ENCODE results near the gene UNC5B.

UNC5B gene

GRCh38 chr10:71319042-71319799 lies 106.9 kb downstream of the UNC5B start, which contains the start of gene SLC29A3:
SLC29A3 (plus strand) TSS chr10:71319259; CDS start chr10:71319310, 51 bp downstream.
- DNase-seq (ENCODE audit: low spot score), result peak; percentile 90

DNA sequence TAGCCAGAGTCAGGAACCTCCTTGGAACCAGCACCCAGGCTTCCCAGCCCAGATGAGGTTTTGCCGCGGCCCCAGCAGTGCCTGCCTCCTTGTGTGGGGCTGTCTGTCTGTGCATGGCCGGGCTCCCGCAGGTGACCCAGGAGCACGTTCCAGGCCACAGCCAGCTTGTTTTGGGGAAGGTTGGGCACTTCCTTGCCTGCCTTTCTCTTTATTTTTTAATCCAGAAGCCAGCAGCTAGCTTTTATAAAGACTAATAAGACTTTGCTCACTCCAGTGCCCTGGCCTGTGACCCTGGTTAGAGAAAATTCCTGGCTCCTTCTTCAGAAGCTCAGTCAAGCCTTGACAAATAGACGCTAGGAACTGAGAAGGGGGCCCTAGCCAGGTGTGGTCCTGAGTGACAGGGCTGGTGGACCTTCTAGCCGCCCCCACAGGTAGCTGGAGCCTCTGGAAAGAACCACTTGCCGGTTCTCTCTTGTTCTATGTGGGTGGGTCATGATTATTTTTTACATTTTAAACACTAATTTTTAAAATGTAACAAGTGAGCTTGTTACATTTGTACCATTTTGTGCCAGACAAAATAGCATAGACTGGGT lies 107.5 kb downstream of the UNC5B start:
- DNase-seq (ENCODE audit: low spot score), result no peak

DNA sequence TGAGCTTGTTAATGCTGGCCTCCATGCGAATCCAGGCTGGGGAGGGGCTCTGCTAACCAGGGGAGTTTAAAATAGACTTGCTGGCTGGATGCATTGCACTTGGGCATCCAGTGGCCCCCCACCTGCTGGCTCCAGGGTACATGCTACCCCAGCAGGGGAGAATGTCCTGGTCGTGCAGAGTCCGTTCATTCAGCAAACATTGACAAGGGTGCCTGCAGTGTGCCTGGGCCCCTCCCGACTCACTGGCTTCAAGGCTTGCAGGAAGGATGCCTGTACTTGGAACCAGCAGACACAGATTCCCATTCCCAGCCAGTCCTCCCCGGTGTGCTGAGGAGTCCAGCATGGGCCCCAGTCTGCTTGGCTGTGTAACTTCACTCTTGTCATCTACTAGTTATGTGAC lies 108.2 kb downstream of the UNC5B start:
- no peak for DNase-seq (ENCODE audit: low spot score)

DNA sequence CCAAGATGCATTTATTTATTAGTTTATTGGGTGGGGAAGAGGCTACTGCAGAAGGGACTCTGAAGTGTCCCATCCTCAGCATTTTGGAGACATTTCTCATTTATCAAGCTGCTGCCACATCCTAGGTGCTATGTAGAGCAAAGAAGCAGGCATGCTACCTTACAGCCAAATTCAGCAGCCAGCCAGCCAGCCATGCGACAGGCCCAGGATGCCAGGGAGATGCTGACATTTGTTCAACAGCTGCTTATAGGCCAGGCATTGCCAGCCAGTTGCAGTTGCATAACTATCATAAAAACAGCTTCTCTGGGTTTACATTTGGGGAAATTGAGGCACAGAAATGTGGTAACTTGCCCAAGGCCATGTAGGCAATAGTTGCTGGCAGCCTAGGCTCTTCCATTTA lies 109.0 kb downstream of the UNC5B start:
- DNase-seq (ENCODE audit: low spot score), result no peak

DNA sequence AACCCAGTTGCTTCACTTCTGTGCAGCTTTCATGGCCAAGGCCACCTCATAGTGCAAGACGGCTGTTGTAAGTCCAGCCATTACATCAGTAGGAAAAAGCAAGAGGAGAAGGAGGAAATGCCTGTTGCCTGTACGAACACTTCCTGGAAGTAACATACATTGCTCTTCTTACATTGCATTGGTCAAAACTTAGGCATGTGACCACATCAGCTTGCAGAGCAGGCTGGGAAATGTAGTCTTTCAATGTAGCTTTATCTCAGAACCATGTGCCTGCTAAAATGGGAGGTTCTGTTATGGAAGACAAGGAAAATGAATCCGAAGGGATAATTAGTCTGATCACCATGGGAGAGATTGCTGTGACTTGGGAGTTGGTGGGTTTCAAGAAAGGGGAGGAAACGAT lies 111.0 kb downstream of the UNC5B start:
- peak; percentile 53 for DNase-seq (ENCODE audit: low spot score)

- no peak for DNase-seq (ENCODE audit: low spot score)
These were observed 112.4 kb downstream of the UNC5B start for GRCh38 chr10:71324743-71325142.

DNA sequence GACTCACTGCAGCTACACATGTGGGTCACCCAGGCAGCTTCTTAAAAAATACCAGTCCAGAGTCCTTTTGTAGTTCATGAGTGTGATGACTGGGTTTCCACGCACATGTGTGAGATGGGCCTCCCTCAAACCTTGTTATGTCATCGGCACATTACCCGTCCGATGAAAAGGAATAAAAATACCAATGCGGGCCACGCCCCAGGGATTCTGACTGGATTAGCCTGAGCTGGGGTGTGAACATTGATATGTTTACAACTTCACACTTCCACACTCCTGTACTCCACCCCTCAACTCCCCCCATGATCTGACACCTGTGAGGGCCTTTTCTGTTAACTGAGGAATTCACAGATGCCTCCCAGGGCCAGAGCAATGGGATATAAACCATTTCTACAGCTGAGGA lies 112.9 kb downstream of the UNC5B start:
- DNase-seq (ENCODE audit: low spot score), result no peak

DNA sequence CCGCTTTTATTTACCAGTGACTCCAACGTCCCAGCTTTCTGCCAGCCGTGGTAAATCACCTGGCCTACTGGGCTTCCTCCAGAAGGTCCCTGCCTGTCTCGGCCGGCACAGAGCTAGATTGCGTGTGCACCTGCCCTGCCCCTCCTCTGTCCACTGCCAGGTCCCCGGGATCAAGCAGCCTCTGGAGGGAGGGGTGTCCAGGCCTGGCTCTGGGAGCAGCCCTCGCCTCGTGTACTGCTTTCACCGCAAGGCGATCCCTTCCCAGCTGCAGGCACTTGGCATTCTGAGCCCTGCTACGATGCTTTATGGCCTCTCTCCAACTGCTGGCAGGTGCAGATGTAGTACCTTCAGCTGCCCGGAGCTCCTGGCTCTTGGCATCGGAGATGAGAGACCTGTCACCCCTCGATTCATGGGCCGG lies 114.1 kb downstream of the UNC5B start:
- no peak for DNase-seq (ENCODE audit: low spot score)

DNA sequence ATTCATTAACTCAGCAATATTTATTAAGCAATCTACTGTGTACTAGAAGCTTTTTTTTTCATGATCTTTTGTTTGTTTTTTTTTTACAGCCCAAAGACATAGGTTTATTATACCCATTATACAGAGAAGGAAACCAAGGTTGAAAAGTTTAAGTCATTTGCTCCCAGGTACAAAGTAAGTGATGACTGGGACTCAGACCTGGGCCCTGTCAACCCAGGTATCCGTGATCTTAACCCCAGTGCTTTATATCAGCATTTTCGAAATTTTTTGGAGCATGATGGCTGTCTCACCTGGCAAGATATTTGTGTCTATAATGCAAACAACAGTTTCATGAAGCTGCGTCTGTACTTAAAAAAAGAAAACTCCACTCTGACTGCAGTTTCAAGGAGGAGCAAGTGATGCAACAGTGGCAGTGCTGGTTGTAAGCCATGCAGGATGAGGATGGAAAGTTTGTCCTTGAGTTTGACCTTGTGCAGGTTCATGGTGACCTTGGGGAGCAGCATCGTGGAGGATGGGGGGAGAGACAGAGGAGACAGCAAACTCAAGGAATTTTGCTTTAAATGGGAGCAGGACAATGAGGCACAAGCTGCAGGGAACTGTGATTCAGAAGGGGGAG lies 118.5 kb downstream of the UNC5B start:
- no peak for DNase-seq (ENCODE audit: low spot score)

- DNase-seq (ENCODE audit: low spot score), result no peak
These were observed 119.4 kb downstream of the UNC5B start for GRCh38 chr10:71331736-71332135.

GRCh38 chr10:71332466-71332865 lies 120.1 kb downstream of the UNC5B start:
- no peak for DNase-seq (ENCODE audit: low spot score)

DNA sequence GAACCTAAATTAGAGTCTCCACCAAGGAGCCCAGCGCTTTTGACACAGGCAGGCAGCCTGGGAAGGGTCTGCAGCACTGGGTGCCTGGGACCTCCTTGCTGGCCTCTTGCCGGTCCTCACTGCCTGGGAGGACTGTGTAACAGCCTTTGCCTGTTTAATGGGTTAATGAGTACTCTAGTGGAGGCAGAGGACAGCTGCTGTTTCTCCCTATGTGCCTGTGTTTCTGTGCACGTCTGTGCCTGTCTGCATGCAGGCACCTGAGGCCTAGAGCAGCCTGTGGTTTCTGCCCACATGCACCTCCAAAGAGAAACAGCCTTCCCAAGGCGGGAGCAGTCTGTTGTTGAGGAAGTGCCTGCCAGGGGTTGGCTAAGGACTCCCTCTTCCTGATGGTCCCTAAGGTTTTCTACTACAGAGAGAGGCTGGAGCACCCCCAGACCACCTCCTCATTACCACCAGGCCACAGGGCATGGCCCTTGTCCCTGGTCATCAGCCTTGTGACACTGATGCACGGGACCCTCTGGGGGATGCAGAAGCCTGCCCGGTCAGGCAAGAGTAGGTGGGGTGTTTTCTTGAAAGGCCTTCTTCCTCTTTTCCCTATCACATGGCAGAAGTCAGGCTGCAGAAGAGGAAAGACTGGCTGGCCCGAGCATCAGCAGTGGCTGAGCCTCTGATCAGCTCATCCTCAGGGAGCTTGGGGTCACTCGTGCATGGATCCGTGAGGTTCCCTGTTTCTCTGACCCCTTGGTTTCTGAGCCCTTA lies 120.9 kb downstream of the UNC5B start:
- DNase-seq (ENCODE audit: low spot score), result no peak

DNA sequence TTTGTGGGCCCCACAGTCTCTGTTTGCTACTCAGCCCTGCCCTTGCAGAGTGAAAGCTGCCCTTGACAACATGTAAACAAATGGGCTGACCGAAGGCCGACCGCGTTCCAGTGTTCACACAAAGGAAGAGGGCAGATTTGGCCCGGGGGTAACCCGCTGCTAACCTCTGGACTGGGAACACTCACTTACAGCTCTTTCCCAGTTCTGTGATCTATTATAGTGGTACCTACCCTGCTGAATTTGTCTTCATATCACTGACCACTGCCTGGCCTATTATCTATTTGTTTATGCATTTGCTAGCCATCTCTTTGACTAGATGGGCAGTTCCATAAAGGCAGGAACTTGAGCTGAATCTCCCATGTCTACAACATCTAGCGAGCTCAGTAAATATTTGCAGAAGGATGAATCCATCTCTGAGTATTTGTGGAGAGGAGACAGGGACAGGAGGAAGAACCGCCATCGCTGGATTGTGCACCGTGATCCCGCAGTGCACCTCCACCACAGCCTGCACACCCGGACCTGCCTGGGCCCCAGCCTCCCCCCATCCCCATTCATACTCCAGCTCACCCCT lies 121.9 kb downstream of the UNC5B start:
- no peak for DNase-seq (ENCODE audit: low spot score)

GRCh38 chr10:71335173-71335708 lies 122.9 kb downstream of the UNC5B start:
- DNase-seq (ENCODE audit: low spot score), result no peak

DNA sequence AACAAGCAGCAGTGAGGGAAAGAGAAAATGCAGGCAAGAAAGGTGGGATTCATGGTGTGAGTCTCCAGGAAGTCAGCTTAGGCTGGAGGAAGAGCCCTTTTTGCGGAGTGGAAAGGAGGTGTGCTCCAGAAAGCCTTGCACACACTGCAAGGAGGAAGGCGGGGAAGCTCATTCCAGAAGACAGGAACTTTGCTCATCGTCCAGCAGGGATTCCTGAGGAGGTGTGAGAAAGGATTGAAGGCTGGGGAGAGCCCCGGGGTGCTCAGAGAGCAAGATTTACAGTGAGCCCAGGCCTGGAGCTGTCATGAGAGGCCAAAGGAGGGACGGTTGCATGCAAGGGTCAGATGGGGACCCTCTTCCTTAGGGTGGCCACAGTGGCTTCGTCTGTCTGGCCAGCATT lies 124.3 kb downstream of the UNC5B start:
- no peak for DNase-seq (ENCODE audit: low spot score)

DNA sequence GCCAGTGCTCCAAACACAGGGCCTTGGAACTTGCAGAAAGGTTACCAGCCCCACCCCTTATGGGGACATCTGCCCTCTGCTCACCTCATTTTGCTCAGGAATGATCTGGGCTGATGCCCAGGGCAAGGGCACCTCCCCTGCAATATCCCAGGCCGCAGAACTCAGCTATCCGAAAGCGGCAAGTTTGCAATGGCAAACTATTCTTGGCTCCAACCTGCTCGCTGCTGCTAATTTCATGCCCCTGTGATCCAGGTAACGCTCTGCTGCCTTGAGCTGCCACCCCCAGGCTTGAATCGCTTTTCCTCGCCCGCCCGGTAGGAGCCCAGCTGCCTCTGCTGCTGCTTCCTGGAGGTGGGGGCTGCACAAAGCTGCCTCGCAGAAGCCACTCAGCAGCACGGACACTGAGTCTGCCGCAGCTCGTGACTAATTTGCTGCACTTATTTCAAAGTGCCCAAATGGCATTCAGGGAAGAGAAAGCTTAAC lies 124.9 kb downstream of the UNC5B start:
- DNase-seq (ENCODE audit: low spot score), result no peak

DNA sequence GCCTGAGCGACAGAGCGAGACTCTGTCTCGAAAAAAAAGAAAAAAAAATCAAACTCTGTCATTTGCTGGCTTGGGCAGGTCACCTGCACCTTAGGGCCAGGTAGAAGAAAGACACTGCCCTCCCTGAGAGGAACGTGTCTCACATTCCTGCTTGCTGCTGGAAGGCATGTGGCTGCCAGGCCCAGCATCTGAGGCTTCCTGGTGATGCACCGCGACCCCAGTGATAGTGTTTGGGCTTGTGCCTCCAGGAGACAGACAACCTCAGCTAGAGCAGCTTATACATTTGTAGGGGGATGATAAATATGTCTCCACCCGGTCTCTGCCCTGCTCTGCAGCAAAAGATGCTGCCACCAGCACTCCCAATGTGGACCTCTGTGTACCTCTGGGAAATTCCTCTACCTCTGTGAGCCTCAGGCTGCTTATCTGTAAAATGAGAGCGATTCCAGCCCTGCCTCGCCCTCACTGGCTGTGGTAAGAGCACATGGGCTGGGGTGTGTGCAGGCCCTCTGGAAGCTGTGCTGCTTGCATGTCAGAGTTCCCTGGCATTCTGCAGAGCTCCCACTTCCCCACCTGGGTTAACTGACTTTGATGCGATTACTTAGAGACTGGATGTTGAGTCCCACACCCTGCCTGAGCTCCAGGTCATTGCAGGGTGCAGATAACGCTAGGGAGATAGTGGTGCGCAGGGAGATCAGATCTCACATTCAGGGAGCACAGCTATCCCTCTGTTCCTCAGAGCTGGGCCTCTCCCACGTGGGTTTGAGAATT lies 126.5 kb downstream of the UNC5B start:
- no peak for DNase-seq (ENCODE audit: low spot score)

DNA sequence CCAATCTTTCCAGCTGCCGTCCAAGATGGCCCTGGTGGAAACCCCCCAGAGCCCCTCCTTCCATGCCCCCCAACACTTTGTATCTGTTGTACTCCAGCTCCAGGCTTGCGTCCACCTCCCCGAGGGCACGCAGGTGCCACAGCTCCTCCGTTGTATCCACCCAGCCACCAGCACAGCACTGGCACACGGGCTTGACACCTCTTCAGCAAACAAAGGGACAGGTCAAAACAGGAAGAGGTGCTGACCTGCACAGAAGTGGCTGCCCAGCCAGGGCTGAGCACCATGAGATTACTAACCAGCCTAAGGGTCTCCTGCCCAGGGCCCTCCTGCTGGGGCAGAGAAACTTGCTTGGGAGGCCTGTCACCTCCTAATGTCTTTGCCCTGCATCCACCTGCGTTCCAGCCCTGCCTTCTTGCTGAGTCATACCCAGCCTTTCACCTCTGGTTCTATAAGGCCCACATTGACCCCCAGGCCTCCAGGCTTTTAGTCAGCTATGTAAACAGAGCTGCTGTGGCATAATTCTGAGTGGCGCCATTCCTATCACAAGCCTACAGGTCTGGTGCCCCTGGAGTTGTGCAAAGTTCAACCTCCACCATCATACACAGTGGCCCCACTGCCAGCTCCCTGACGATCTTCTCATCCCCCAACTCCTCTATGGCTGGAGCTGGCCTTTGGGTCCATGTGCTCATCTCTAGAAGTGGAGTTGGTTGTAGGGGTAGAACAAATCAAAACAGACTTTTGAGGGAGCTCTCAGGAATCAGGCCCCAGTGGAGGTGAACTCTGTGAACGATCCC lies 127.6 kb downstream of the UNC5B start:
- DNase-seq (ENCODE audit: low spot score), result no peak

DNA sequence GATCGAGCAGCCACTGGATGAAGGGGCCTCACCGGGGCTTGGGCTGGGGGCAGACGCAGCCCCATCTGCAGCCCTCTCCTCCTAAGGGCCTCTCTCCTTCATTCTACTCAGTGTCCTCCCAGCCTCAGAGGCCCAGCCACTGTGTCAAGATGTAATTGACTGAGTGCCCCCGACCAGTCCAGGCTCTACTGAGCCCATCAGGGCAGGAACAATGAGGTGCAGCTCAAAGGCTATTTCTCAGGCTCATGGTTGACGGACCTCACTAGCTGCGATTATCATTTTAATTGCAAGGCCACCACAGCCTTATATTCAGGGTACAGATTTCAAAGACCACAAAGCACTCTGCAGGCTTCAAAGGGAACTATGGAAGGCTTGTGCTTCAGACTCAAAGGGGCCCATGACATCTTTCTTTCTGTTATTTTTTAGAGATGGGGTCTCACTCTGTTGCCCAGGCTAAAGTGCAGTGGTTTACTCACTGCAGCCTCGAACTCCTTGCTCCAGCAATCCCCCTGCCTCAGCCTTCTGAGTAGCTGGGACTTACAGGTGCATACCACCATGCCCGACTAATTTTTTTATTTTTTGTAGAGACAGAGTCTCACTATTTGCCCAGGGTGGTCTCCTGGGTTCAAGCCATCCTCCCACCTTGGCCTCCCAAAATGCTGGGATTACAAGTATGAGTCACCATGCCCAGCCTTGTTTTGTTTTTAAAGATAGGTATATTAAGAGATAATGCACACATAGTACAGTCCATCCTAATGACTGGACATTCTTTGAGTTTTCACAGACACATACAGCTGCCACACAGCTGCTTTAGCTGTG lies 130.4 kb downstream of the UNC5B start:
- DNase-seq (ENCODE audit: low spot score), result no peak
